Spleen (tissue), 11 donors: ENCODE results near the gene DNAH12. TPM values are rescaled to one million over a fixed set of nuclear protein-coding genes. Genes with fewer than 3 reads are reported as not detected.
"Not testable (repeated sequence)": the region's sequence is repeated elsewhere in the genome, so short reads cannot be mapped to it uniquely, and the experiment has no call there.

Experiments
- DNase-seq: peaks from one replicate; pipeline ENCODE4 v3.0.0-alpha.2; 2020
- H3K27ac ChIP-seq, 8 donors: fragments of 200-600 bp; sonication (generic) in 7 of 8; 1 replicate in 4 of 8; 2 replicates in 4 of 8; pipeline versions ENCODE4 v1.5.0 to v1.8.0; 2016 to 2021; ENCODE audit warnings: inconsistent platforms in 4 of 8, mild to moderate bottlenecking in 4 of 8, moderate library complexity in 1 of 8
- H3K27me3 ChIP-seq, 7 donors: fragments of 200-600 bp; sonication (generic) in 6 of 7; replicated peaks in 1 of 7; 1 replicate in 4 of 7; 2 replicates in 3 of 7; pipeline versions ENCODE4 v1.5.0 to v1.8.0; 2016 to 2021; ENCODE audit warnings: inconsistent platforms in 3 of 7, mild to moderate bottlenecking in 1 of 7
- H3K36me3 ChIP-seq, 6 donors: fragments of 200-600 bp; sonication (generic) in 5 of 6; 1 replicate in 4 of 6; 2 replicates in 2 of 6; pipeline versions ENCODE4 v1.5.0 to v1.8.0; 2016 to 2021; ENCODE audit warnings: inconsistent platforms in 2 of 6
- H3K4me1 ChIP-seq, 6 donors: fragments of 200-600 bp; sonication (generic) in 5 of 6; 1 replicate in 3 of 6; 2 replicates in 3 of 6; pipeline versions ENCODE4 v1.5.0 to v1.8.0; 2016 to 2021; ENCODE audit warnings: inconsistent platforms in 3 of 6
- H3K4me3 ChIP-seq, 8 donors: fragments of 200-600 bp; sonication (generic) in 7 of 8; 1 replicate in 4 of 8; 2 replicates in 4 of 8; pipeline versions ENCODE4 v1.5.0 to v1.8.0; 2016 to 2021; ENCODE audit warnings: inconsistent platforms in 4 of 8, mild to moderate bottlenecking in 4 of 8, moderate library complexity in 2 of 8
- H3K9me3 ChIP-seq, 8 donors: fragments of 200-600 bp; sonication (generic) in 7 of 8; 1 replicate in 4 of 8; 2 replicates in 4 of 8; pipeline versions ENCODE4 v1.5.0 to v1.8.0; 2016 to 2021; ENCODE audit warnings: inconsistent platforms in 4 of 8
- POLR2A ChIP-seq, 3 donors: fragments of 450-650 bp; IDR thresholded peaks; one replicate each; pipeline ENCODE4 v1.5.1; 2017; ENCODE audit warnings: antibody characterized with exemption in 3 of 3, mild to moderate bottlenecking in 1 of 3
- POLR2AphosphoS5 ChIP-seq, 3 donors: sonication (generic); formaldehyde crosslinking; IDR thresholded peaks; one replicate each; pipeline ENCODE4 v1.5.1; 2017; ENCODE audit warnings: antibody characterized with exemption in 3 of 3
- WGBS, 5 donors: extraction: QIAGEN DNeasy Blood & Tissue Kit in 3 of 5; methylation state at CpG; one replicate each; pipeline versions ENCODE4 v1.1.5 to v1.1.7; 2013 to 2018; 5-methylcytosine and 5-hydroxymethylcytosine counted together
- intact Hi-C: fragments of 100-400 bp; cut with DNase I; formaldehyde crosslinking; loops from one replicate; pipeline ENCODE4 v1.15.0; 2023; ENCODE audit warnings: low total_unique reads
- polyA plus RNA-seq, 3 donors: library from polyadenylated mRNA; stranded (reverse); fragments of 200-250 nt; gene quantifications; one replicate each; pipeline ENCODE4 v1.2.1, GENCODE V29; 2013
- total RNA-seq, 7 donors: library from RNA; depleted of rRNA in 3 of 7; stranded (reverse); fragments of >200 nt in 3 of 7; fragmentation: NEBNext Ultra II Directional in 4 of 7; extraction: Animal tissue kit (Norgen Biotek cat#: 25700) in 4 of 7; gene quantifications; one replicate each; pipeline versions ENCODE4 v1.1.0 to v1.2.1, GENCODE V29; 2016 to 2021
- TF ChIP-seq, protein P1 (sequence below), 11 experiments: fragments of 200-600 bp in 7 of 11; fragments of 450-650 bp in 4 of 11; sonication (generic) in 4 of 11; IDR thresholded peaks in 8 of 11; conservative IDR thresholded peaks in 3 of 11; 1 replicate in 7 of 11; 2 replicates in 4 of 11; pipeline versions ENCODE4 v1.4.0 to v1.8.0; 2016 to 2021; ENCODE audit warnings: antibody characterized with exemption in 11 of 11, inconsistent platforms in 4 of 11, mild to moderate bottlenecking in 1 of 11
- donor health status: healthy with polysubstance abuse.
- donor health status: DM: no; HTN: no; CAD: no; lungs with moderate emphysema.
- donor health status: DM: no; HTN: no; CAD: no.
- donor health status: Bipolar disorder and iron deficiency.
- donor health status: healthy.
- donor health status: DM: no; HTN: no; CAD: no.
- donor health status: DM: yes; HTN: yes; CAD: no.

Gene DNAH12
- total and polyA plus RNA-seq, 10 donors, result 0.09 to 0.39 (median 0.20) TPM; not detected in 2

DNA sequence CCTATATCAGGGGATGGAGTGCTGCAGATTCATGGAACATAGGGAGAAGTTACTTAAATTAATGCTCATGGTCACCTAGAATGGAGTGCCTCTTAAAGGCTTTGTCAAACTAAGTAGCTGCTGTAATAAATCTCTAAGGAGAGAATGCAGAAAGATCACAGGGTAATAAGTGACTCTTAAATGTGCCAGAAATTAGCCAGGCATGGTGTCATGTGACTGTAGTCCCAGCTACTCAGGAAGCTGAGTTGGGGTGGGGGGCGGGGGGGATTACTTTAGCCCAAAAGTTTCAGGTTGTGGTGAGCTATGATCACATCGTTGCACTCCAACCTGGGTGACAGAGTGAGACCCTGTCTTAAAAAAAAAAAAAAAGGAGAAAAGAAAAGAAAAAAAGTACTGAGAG is 160.7 kb downstream of the DNAH12 start:
- intact Hi-C loops, result no loop called here
- no peak for DNase-seq
- Histone ChIP-seq H3K36me3 (no peaks in the 10 kb centered on the region), H3K9me3 (no peaks in the 10 kb centered on the region), H3K4me1 (no peaks in the 10 kb centered on the region), H3K27me3 (no peaks in the 10 kb centered on the region), H3K27ac (no peak overlapping the region), H3K4me3 (no peak overlapping the region)
- WGBS, 5 donors, result 20 to 29% (median 20%) methylated on average over 2 of the region's 2 CpGs
- TF ChIP-seq POLR2AphosphoS5 (IDR thresholded peaks at IDR 0.05), result no peak
- TF ChIP-seq, protein P1, sequence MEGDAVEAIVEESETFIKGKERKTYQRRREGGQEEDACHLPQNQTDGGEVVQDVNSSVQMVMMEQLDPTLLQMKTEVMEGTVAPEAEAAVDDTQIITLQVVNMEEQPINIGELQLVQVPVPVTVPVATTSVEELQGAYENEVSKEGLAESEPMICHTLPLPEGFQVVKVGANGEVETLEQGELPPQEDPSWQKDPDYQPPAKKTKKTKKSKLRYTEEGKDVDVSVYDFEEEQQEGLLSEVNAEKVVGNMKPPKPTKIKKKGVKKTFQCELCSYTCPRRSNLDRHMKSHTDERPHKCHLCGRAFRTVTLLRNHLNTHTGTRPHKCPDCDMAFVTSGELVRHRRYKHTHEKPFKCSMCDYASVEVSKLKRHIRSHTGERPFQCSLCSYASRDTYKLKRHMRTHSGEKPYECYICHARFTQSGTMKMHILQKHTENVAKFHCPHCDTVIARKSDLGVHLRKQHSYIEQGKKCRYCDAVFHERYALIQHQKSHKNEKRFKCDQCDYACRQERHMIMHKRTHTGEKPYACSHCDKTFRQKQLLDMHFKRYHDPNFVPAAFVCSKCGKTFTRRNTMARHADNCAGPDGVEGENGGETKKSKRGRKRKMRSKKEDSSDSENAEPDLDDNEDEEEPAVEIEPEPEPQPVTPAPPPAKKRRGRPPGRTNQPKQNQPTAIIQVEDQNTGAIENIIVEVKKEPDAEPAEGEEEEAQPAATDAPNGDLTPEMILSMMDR (IDR thresholded peaks at IDR 0.05 in 8 of 11, conservative IDR thresholded peaks at IDR 0.05 in 3 of 11), result no peak
- TF ChIP-seq POLR2A (IDR thresholded peaks at IDR 0.05), result no peak

DNA sequence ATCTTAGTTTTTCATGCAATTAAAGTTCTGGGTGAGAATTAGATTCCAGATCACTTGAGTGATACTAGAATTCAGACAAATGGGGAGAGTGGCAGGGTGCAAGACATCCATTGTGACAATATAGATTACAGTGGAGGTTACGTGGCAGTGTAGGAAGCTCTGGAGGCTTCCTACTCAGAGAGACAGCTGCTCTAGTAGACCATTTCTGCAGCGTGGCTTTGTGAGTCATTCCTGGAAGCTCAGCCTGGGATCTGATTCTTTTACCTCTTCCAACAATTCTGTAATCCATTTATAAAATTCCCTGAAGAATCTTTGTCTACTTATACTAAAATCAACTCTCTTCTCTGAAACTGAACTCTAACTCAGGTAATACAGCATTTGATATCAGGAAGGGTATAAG is 161.2 kb downstream of the DNAH12 start:
- H3K27ac ChIP-seq, result no peak overlapping the region
- H3K27me3 ChIP-seq, result no peaks in the 10 kb centered on the region
- H3K9me3 ChIP-seq, result no peaks in the 10 kb centered on the region
- no peaks in the 10 kb centered on the region for H3K36me3 ChIP-seq
- no peak for DNase-seq
- intact Hi-C loops, result no loop called here
- no peak overlapping the region for H3K4me3 ChIP-seq
- TF ChIP-seq POLR2AphosphoS5 (IDR thresholded peaks at IDR 0.05) (no peak), POLR2A (IDR thresholded peaks at IDR 0.05) (no peak)
- TF ChIP-seq, protein P1 (IDR thresholded peaks at IDR 0.05 in 8 of 11, conservative IDR thresholded peaks at IDR 0.05 in 3 of 11), result no peak
- 37 to 72% (median 45%) methylated on average over 2 of the region's 2 CpGs for WGBS, 5 donors
- H3K4me1 ChIP-seq, result no peaks in the 10 kb centered on the region

DNA sequence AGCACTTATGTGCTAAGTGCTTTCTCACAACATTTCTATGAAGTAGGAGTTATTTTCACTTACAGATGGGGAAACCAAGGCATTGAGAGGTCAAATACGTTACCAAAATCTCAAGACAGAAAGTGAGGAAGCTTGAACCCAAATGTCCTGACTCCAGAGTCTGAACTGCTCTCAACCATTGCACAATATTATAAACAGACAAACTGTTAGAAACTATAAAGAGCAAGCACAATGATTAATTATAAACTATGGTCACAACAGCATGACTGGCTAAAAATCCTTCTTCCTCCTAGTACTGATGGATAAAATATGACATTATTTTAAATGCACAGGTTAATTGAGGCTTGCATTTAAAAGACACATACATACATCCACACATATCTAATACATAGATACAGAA is 173.8 kb downstream of the DNAH12 start:
- H3K4me3 ChIP-seq, result no peak overlapping the region
- no peaks in the 10 kb centered on the region for H3K27me3 ChIP-seq
- no peak for DNase-seq
- peaks cover 0 to 29% (median 27%) of the 10 kb centered on the region in 8 donors for H3K9me3 ChIP-seq
- intact Hi-C loops, result no loop called here
- no peak for TF ChIP-seq POLR2A (IDR thresholded peaks at IDR 0.05)
- TF ChIP-seq, protein P1 (IDR thresholded peaks at IDR 0.05 in 8 of 11, conservative IDR thresholded peaks at IDR 0.05 in 3 of 11), result no peak
- no peak for TF ChIP-seq POLR2AphosphoS5 (IDR thresholded peaks at IDR 0.05)
- H3K27ac ChIP-seq, result no peak overlapping the region
- no peaks in the 10 kb centered on the region for H3K36me3 ChIP-seq
- WGBS, 5 donors, result 18 to 59% (median 30%) methylated on average over 1 of the region's 1 CpG
- no peaks in the 10 kb centered on the region for H3K4me1 ChIP-seq

DNA sequence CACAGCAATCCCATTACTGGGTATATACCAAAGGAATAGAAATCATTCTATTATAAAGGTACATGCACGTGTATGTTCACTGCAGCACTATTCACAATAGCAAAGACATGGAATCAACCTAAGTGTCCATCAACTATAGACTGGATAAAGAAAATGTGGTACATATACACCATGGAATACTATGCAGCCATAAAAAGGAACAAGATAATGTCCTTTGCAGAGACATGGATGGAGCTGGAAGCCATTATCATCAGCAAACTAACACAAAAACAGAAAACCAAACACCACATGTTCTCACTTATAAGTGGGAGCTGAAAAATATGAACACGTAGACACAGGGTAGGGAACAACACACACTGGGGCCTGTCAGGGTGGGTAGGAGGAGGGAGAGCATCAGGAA is 179.1 kb downstream of the DNAH12 start:
- DNase-seq, intact Hi-C loops, H3K9me3 ChIP-seq, H3K36me3 ChIP-seq, H3K27ac ChIP-seq, H3K4me3 ChIP-seq, H3K4me1 ChIP-seq, H3K27me3 ChIP-seq: not testable (repeated sequence)
- WGBS, 5 donors, result 81 to 96% (median 90%) methylated on average over 2 of the region's 2 CpGs

DNA sequence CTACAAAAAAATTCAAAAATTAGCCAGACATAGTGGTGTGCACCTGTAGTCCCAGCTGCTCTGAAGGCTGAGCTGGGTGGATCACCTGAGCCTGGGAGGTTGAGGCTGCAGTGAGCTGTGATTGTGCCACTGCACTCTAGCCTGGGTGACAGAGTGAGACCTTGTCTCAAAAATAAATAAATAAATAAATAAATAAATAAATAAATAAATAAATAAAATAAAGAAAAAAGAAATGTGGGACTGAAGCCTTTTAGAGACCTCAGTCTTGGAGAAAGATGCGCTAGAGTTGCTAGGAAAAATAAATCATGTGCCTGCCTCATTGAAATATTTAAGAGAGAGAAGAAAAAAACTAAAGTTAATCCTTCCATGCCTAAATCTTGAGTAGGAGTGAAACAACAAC is 187.9 kb downstream of the DNAH12 start:
- H3K4me3 ChIP-seq, DNase-seq, H3K27me3 ChIP-seq, H3K4me1 ChIP-seq, H3K36me3 ChIP-seq, H3K27ac ChIP-seq, intact Hi-C loops, H3K9me3 ChIP-seq: not testable (repeated sequence)
- WGBS, 5 donors, result 90 to 100% (median 94%) methylated on average over 1 of the region's 1 CpG
